ENCODE data around the gene SH3GL3.

Gene SH3GL3

DNA sequence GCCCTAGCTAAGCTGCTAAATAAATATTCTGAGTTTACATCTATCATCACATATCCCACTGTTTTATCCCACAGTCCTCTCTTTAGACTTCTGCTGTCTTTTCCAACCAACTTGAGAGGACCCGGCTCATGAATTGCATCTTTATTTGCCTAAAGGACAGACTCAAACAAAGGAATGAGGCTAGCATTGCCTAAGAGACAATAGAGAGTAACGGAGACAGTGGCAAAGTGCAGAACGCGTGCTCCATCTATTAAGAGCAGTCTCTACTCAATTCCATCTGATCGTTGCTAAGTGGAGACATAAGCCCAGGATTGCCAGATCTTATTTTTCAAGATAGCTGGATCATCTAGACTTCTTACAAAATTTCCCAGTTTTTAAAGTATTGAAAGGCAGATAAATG, 209.1 kb downstream of the SH3GL3 start:
- Histone ChIP-seq H3K9me3 (ENCODE audit: low read length) (no peaks in the 10 kb centered on the region), H3K79me2 (ENCODE audit: insufficient read depth, low read length) (no peaks in the 10 kb centered on the region), H3K9ac (ENCODE audit: low read length) (no peak overlapping the region), H3F3A (ENCODE audit: insufficient read depth, low read length) (no peaks in the 10 kb centered on the region), H2AFZ (ENCODE audit: low read length) (no peak overlapping the region), H3K36me3 (ENCODE audit: insufficient read depth, low read length) (no peaks in the 10 kb centered on the region), H3K27ac (ENCODE audit: low read depth, low read length, poor library complexity, severe bottlenecking) (no peak overlapping the region), H3K4me3 (ENCODE audit: low read depth, low read length, poor library complexity, severe bottlenecking) (no peak overlapping the region), H3K27me3 (ENCODE audit: insufficient read depth, low read length) (no peaks in the 10 kb centered on the region), H3K4me2 (ENCODE audit: low read length) (no peak overlapping the region), H3K4me1 (ENCODE audit: insufficient read depth, low read length, severe bottlenecking) (no peaks in the 10 kb centered on the region), H3K9me2 (ENCODE audit: low read depth, low read length) (no peaks in the 10 kb centered on the region), H4K20me1 (ENCODE audit: insufficient read depth, low read length) (no peaks in the 10 kb centered on the region)
- TF ChIP-seq EZH2 (IDR thresholded peaks at IDR 0.05; ENCODE audit: borderline replicate concordance, low read length): no peak
- TF ChIP-seq, protein P1, sequence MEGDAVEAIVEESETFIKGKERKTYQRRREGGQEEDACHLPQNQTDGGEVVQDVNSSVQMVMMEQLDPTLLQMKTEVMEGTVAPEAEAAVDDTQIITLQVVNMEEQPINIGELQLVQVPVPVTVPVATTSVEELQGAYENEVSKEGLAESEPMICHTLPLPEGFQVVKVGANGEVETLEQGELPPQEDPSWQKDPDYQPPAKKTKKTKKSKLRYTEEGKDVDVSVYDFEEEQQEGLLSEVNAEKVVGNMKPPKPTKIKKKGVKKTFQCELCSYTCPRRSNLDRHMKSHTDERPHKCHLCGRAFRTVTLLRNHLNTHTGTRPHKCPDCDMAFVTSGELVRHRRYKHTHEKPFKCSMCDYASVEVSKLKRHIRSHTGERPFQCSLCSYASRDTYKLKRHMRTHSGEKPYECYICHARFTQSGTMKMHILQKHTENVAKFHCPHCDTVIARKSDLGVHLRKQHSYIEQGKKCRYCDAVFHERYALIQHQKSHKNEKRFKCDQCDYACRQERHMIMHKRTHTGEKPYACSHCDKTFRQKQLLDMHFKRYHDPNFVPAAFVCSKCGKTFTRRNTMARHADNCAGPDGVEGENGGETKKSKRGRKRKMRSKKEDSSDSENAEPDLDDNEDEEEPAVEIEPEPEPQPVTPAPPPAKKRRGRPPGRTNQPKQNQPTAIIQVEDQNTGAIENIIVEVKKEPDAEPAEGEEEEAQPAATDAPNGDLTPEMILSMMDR (IDR thresholded peaks at IDR 0.05; ENCODE audit: low read length): no peak

DNA sequence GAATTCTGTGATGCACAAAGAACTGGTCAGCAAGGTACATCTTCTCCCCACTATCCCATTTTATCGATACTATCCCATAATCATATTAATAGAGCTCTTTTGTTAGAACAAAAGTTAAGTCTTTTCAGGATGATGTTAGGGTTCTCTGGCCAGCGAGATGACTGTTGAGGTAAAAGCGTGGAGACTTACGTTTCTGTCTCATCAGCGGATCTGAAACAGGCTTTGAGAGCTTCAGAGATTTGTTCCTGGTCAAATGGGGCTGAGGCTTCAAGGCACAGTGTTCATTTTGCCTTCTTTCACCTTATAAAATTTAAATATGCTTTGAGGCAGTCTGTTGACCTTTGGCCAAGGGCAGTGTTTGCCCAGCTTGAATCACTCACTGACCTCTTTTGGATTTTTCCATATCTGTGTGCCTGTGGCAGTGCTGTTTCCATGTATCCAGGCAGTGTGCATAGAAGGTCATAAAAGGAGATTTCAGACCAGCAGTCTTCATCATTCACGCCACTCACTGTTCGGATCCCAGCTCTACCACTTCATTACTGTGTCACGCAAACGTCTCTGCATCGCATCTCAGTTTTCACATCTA, 209.9 kb downstream of the SH3GL3 start:
- no peaks in the 10 kb centered on the region for H3K36me3 ChIP-seq (ENCODE audit: insufficient read depth, low read length)
- H3K4me3 ChIP-seq (ENCODE audit: low read depth, low read length, poor library complexity, severe bottlenecking): no peak overlapping the region
- H3K9me3 ChIP-seq (ENCODE audit: low read length): no peaks in the 10 kb centered on the region
- H3K4me1 ChIP-seq (ENCODE audit: insufficient read depth, low read length, severe bottlenecking): no peaks in the 10 kb centered on the region
- H3F3A ChIP-seq (ENCODE audit: insufficient read depth, low read length): no peaks in the 10 kb centered on the region
- TF ChIP-seq EZH2 (IDR thresholded peaks at IDR 0.05; ENCODE audit: borderline replicate concordance, low read length): no peak
- TF ChIP-seq, protein P1 (IDR thresholded peaks at IDR 0.05; ENCODE audit: low read length): no peak
- H3K4me2 ChIP-seq (ENCODE audit: low read length): no peak overlapping the region
- no peaks in the 10 kb centered on the region for H3K9me2 ChIP-seq (ENCODE audit: low read depth, low read length)
- H4K20me1 ChIP-seq (ENCODE audit: insufficient read depth, low read length): no peaks in the 10 kb centered on the region
- no peaks in the 10 kb centered on the region for H3K79me2 ChIP-seq (ENCODE audit: insufficient read depth, low read length)
- no peak overlapping the region for H3K9ac ChIP-seq (ENCODE audit: low read length)
- H3K27me3 ChIP-seq (ENCODE audit: insufficient read depth, low read length): no peaks in the 10 kb centered on the region
- no peak overlapping the region for H3K27ac ChIP-seq (ENCODE audit: low read depth, low read length, poor library complexity, severe bottlenecking)
- H2AFZ ChIP-seq (ENCODE audit: low read length): no peak overlapping the region

DNA sequence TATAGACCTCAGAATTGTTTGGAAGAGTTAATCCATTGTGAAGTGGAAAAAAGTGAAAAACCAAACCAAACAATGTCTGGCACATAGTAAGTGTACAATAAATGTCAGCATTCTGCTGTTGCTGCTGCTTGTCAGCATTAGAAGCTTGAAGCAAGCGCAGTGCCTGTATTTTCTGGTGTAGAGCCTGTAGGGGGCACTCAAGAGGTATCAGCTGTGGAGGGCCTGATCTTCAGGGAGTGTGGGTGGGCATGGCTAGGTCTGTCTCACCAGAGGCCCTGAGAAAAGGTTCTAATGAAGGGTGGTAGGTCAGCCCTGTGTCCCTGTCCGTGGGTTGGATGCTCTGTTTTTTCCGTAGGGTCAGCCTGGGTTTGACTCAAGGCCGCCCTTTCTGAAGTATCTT, 210.4 kb downstream of the SH3GL3 start:
- Histone ChIP-seq H3K27me3 (ENCODE audit: insufficient read depth, low read length) (no peaks in the 10 kb centered on the region), H3K4me2 (ENCODE audit: low read length) (no peak overlapping the region), H3K9me2 (ENCODE audit: low read depth, low read length) (no peaks in the 10 kb centered on the region), H2AFZ (ENCODE audit: low read length) (no peak overlapping the region), H3K27ac (ENCODE audit: low read depth, low read length, poor library complexity, severe bottlenecking) (no peak overlapping the region), H3K4me3 (ENCODE audit: low read depth, low read length, poor library complexity, severe bottlenecking) (no peak overlapping the region), H3K36me3 (ENCODE audit: insufficient read depth, low read length) (no peaks in the 10 kb centered on the region), H3K9me3 (ENCODE audit: low read length) (no peaks in the 10 kb centered on the region), H4K20me1 (ENCODE audit: insufficient read depth, low read length) (no peaks in the 10 kb centered on the region), H3K4me1 (ENCODE audit: insufficient read depth, low read length, severe bottlenecking) (no peaks in the 10 kb centered on the region), H3K79me2 (ENCODE audit: insufficient read depth, low read length) (no peaks in the 10 kb centered on the region), H3K9ac (ENCODE audit: low read length) (no peak overlapping the region), H3F3A (ENCODE audit: insufficient read depth, low read length) (no peaks in the 10 kb centered on the region)
- TF ChIP-seq EZH2 (IDR thresholded peaks at IDR 0.05; ENCODE audit: borderline replicate concordance, low read length): no peak
- TF ChIP-seq, protein P1 (IDR thresholded peaks at IDR 0.05; ENCODE audit: low read length): peak; percentile 47
